HG03097 (cell line): ENCODE results near the gene CTR9.

ENCODE experiments used
- ATAC-seq: cut with Tn5 transposase; IDR thresholded peaks from one replicate; pipeline ENCODE4 v1.9.1; 2021; ENCODE audit not compliant: unreplicated experiment, low FRiP score

The CTR9 gene

GRCh38 chr11:10742460-10743208 is 8.4 kb upstream of the CTR9 start:
- ATAC-seq: no peak

- no peak for ATAC-seq
These were observed 7.6 kb upstream of the CTR9 start for GRCh38 chr11:10743354-10744000.

- no peak for ATAC-seq
These were observed 6.8 kb upstream of the CTR9 start for GRCh38 chr11:10744206-10744605.

GRCh38 chr11:10746871-10747270 is 4.2 kb upstream of the CTR9 start:
- ATAC-seq: no peak

- ATAC-seq: no peak
These were observed 3.3 kb upstream of the CTR9 start for GRCh38 chr11:10747733-10748132.

GRCh38 chr11:10749476-10749875 is 1.6 kb upstream of the CTR9 start:
- ATAC-seq: no peak

- ATAC-seq: no peak
These were observed 515 bp downstream of the CTR9 start for GRCh38 chr11:10751581-10751940.

GRCh38 chr11:10752061-10752460 is 1.0 kb downstream of the CTR9 start:
- ATAC-seq: no peak

GRCh38 chr11:10752486-10752885 is 1.4 kb downstream of the CTR9 start:
- ATAC-seq: no peak

GRCh38 chr11:10758957-10759356 is 7.9 kb downstream of the CTR9 start:
- ATAC-seq: no peak

GRCh38 chr11:10761085-10761698 is 10.1 kb downstream of the CTR9 start:
- ATAC-seq: no peak

- peak; percentile 52 for ATAC-seq
These were observed 11.1 kb downstream of the CTR9 start for GRCh38 chr11:10762185-10762584.

- peak; percentile 43 for ATAC-seq
These were observed 11.9 kb downstream of the CTR9 start for GRCh38 chr11:10762913-10763421.

GRCh38 chr11:10763766-10764165 is 12.7 kb downstream of the CTR9 start:
- ATAC-seq: no peak

GRCh38 chr11:10764412-10764811 is 13.4 kb downstream of the CTR9 start:
- ATAC-seq: no peak

GRCh38 chr11:10770626-10771254 is 19.7 kb downstream of the CTR9 start:
- no peak for ATAC-seq

GRCh38 chr11:10771457-10771856 is 20.4 kb downstream of the CTR9 start:
- ATAC-seq: no peak

GRCh38 chr11:10774811-10775210 is 23.8 kb downstream of the CTR9 start:
- no peak for ATAC-seq

- ATAC-seq: no peak
These were observed 26.3 kb downstream of the CTR9 start for GRCh38 chr11:10777393-10777793.

GRCh38 chr11:10777806-10778205 is 26.8 kb downstream of the CTR9 start:
- ATAC-seq: no peak
